ENCODE data around the gene ARL2.
"Not testable (repeated sequence)": the region's sequence is repeated elsewhere in the genome, so short reads cannot be mapped to it uniquely, and the experiment has no call there.

ARL2 gene

GRCh38 chr11:64999478-64999877 is 14.5 kb upstream of the ARL2 start:
- H3K27ac ChIP-seq (ENCODE audit: low read length): no peak overlapping the region
- H3K27me3 ChIP-seq (ENCODE audit: low read depth, low read length): no peaks in the 10 kb centered on the region
- no peaks in the 10 kb centered on the region for H3K36me3 ChIP-seq (replicated peaks; ENCODE audit: low read depth, low read length)
- no peak overlapping the region for H3K4me3 ChIP-seq (ENCODE audit: low read length)
- TF ChIP-seq CTCF (IDR thresholded peaks at IDR 0.05; ENCODE audit: low read depth, low read length) (no peak), EZH2phosphoT487 (IDR thresholded peaks at IDR 0.05; ENCODE audit: low read depth) (no peak)
- no peaks in the 10 kb centered on the region for H4K20me1 ChIP-seq (ENCODE audit: insufficient read depth, low read length)
- H3K4me2 ChIP-seq (ENCODE audit: low read length): no peak overlapping the region
- peaks cover 10% of the 10 kb centered on the region for H3K4me1 ChIP-seq (ENCODE audit: low read length)
- H3K79me2 ChIP-seq (ENCODE audit: low read length): no peaks in the 10 kb centered on the region
- H3K9me3 ChIP-seq (ENCODE audit: insufficient read depth, low read length): no peaks in the 10 kb centered on the region
- no peak overlapping the region for H2AFZ ChIP-seq (ENCODE audit: low read depth, low read length)
- H3K9ac ChIP-seq (ENCODE audit: low read length): no peak overlapping the region

- Histone ChIP-seq H3K9ac (ENCODE audit: low read length) (no peak overlapping the region), H2AFZ (ENCODE audit: low read depth, low read length) (no peak overlapping the region), H3K4me1 (ENCODE audit: low read length) (no peaks in the 10 kb centered on the region), H3K4me2 (ENCODE audit: low read length) (no peak overlapping the region), H4K20me1 (ENCODE audit: insufficient read depth, low read length) (no peaks in the 10 kb centered on the region), H3K27ac (ENCODE audit: low read length) (no peak overlapping the region), H3K4me3 (ENCODE audit: low read length) (no peak overlapping the region), H3K36me3 (replicated peaks; ENCODE audit: low read depth, low read length) (no peaks in the 10 kb centered on the region), H3K9me3 (ENCODE audit: insufficient read depth, low read length) (no peaks in the 10 kb centered on the region), H3K27me3 (ENCODE audit: low read depth, low read length) (no peaks in the 10 kb centered on the region), H3K79me2 (ENCODE audit: low read length) (no peaks in the 10 kb centered on the region)
- no peak for TF ChIP-seq EZH2phosphoT487 (IDR thresholded peaks at IDR 0.05; ENCODE audit: low read depth)
Measured at GRCh38 chr11:65002706-65003105, 11.3 kb upstream of the ARL2 start.

GRCh38 chr11:65003282-65003681 is 10.7 kb upstream of the ARL2 start:
- H3K4me3 ChIP-seq (ENCODE audit: low read length): no peak overlapping the region
- no peaks in the 10 kb centered on the region for H3K36me3 ChIP-seq (replicated peaks; ENCODE audit: low read depth, low read length)
- H3K9ac ChIP-seq (ENCODE audit: low read length): no peak overlapping the region
- no peak overlapping the region for H2AFZ ChIP-seq (ENCODE audit: low read depth, low read length)
- H3K4me2 ChIP-seq (ENCODE audit: low read length): no peak overlapping the region
- H3K79me2 ChIP-seq (ENCODE audit: low read length): no peaks in the 10 kb centered on the region
- TF ChIP-seq CTCF (IDR thresholded peaks at IDR 0.05; ENCODE audit: low read depth, low read length): no peak
- no peak for TF ChIP-seq EZH2phosphoT487 (IDR thresholded peaks at IDR 0.05; ENCODE audit: low read depth)
- no peaks in the 10 kb centered on the region for H3K9me3 ChIP-seq (ENCODE audit: insufficient read depth, low read length)
- no peaks in the 10 kb centered on the region for H3K4me1 ChIP-seq (ENCODE audit: low read length)
- no peak overlapping the region for H3K27ac ChIP-seq (ENCODE audit: low read length)
- H4K20me1 ChIP-seq (ENCODE audit: insufficient read depth, low read length): no peaks in the 10 kb centered on the region
- H3K27me3 ChIP-seq (ENCODE audit: low read depth, low read length): no peaks in the 10 kb centered on the region

GRCh38 chr11:65003968-65004367 is 10.0 kb upstream of the ARL2 start:
- H3K4me1 ChIP-seq (ENCODE audit: low read length); H4K20me1 ChIP-seq (ENCODE audit: insufficient read depth, low read length); H3K4me3 ChIP-seq (ENCODE audit: low read length); H3K27me3 ChIP-seq (ENCODE audit: low read depth, low read length); H3K4me2 ChIP-seq (ENCODE audit: low read length); H3K36me3 ChIP-seq (replicated peaks; ENCODE audit: low read depth, low read length); H2AFZ ChIP-seq (ENCODE audit: low read depth, low read length); H3K27ac ChIP-seq (ENCODE audit: low read length); H3K9ac ChIP-seq (ENCODE audit: low read length); H3K9me3 ChIP-seq (ENCODE audit: insufficient read depth, low read length); H3K79me2 ChIP-seq (ENCODE audit: low read length): not testable (repeated sequence)

- no peaks in the 10 kb centered on the region for H3K36me3 ChIP-seq (replicated peaks; ENCODE audit: low read depth, low read length)
- no peak overlapping the region for H2AFZ ChIP-seq (ENCODE audit: low read depth, low read length)
- H3K4me3 ChIP-seq (ENCODE audit: low read length): no peak overlapping the region
- H3K4me1 ChIP-seq (ENCODE audit: low read length): peaks cover 2% of the 10 kb centered on the region
- H3K79me2 ChIP-seq (ENCODE audit: low read length): no peaks in the 10 kb centered on the region
- H3K4me2 ChIP-seq (ENCODE audit: low read length): no peak overlapping the region
- no peak overlapping the region for H3K9ac ChIP-seq (ENCODE audit: low read length)
- TF ChIP-seq EZH2phosphoT487 (IDR thresholded peaks at IDR 0.05; ENCODE audit: low read depth): no peak
- TF ChIP-seq CTCF (IDR thresholded peaks at IDR 0.05; ENCODE audit: low read depth, low read length): no peak
- no peaks in the 10 kb centered on the region for H3K9me3 ChIP-seq (ENCODE audit: insufficient read depth, low read length)
- H4K20me1 ChIP-seq (ENCODE audit: insufficient read depth, low read length): no peaks in the 10 kb centered on the region
- H3K27ac ChIP-seq (ENCODE audit: low read length): no peak overlapping the region
- no peaks in the 10 kb centered on the region for H3K27me3 ChIP-seq (ENCODE audit: low read depth, low read length)
Measured at GRCh38 chr11:65008016-65008415, 5.9 kb upstream of the ARL2 start.

All from OCI-LY3 (cell line).